Mucosa of descending colon (tissue), 3 donors: ENCODE data around the gene UBAC1. TPM values are rescaled to one million over a fixed set of nuclear protein-coding genes. Genes with fewer than 3 reads are reported as not detected.
"Not testable (repeated sequence)": the region's sequence is repeated elsewhere in the genome, so short reads cannot be mapped to it uniquely, and the experiment has no call there.

ENCODE experiments used
- ATAC-seq: fragments of 200-7000 bp; cut with Tn5 transposase; one replicate; pipeline ENCODE4 v1.9.1; 2020; ENCODE audit warnings: mild to moderate bottlenecking, moderate library complexity
- DNase-seq, 3 donors: peaks; one replicate each; pipeline ENCODE4 v3.0.0-alpha.2; 2020
- H3K36me3 ChIP-seq: fragments of 200-600 bp; one replicate; pipeline ENCODE4 v1.8.0; 2021; ENCODE audit warnings: low read depth, mild to moderate bottlenecking
- H3K4me1 ChIP-seq: fragments of 200-600 bp; one replicate; pipeline ENCODE4 v1.8.0; 2021; ENCODE audit warnings: low read depth, mild to moderate bottlenecking
- H3K4me3 ChIP-seq: fragments of 200-600 bp; one replicate; pipeline ENCODE4 v1.8.0; 2021; ENCODE audit warnings: mild to moderate bottlenecking
- H3K9me3 ChIP-seq: fragments of 200-600 bp; one replicate; pipeline ENCODE4 v1.8.0; 2021; ENCODE audit warnings: mild to moderate bottlenecking
- CTCF ChIP-seq: fragments of 200-600 bp; IDR thresholded peaks from one replicate; pipeline ENCODE4 v1.8.0; 2022; ENCODE audit warnings: antibody characterized with exemption, mild to moderate bottlenecking
- intact Hi-C, 2 donors: fragments of 100-400 bp; cut with DNase I in 1 of 2; cut with micrococcal nuclease in 1 of 2; formaldehyde crosslinking; loops; one replicate each; pipeline versions ENCODE4 v1.11.0 to v1.11.1; 2022; cut with DNase I, micrococcal nuclease
- total RNA-seq, 3 donors: library from RNA; stranded (reverse); fragmentation: NEBNext Ultra II Directional in 2 of 3; extraction: Animal tissue kit (Norgen Biotek cat#: 25700) in 2 of 3; gene quantifications; one replicate each; pipeline versions ENCODE4 v1.2.1 to v1.2.4, GENCODE V29; 2021 to 2023
- donor health status: DM: no; HTN: no; CAD: no; lungs with moderate emphysema.
- donor health status: DM: no; HTN: no; CAD: no.
- donor health status: DM: no; HTN: yes; CAD: no.

Gene UBAC1
- total RNA-seq, 3 donors from 2014 or later = 55.5 to 70.4 (median 64.0) TPM

DNA sequence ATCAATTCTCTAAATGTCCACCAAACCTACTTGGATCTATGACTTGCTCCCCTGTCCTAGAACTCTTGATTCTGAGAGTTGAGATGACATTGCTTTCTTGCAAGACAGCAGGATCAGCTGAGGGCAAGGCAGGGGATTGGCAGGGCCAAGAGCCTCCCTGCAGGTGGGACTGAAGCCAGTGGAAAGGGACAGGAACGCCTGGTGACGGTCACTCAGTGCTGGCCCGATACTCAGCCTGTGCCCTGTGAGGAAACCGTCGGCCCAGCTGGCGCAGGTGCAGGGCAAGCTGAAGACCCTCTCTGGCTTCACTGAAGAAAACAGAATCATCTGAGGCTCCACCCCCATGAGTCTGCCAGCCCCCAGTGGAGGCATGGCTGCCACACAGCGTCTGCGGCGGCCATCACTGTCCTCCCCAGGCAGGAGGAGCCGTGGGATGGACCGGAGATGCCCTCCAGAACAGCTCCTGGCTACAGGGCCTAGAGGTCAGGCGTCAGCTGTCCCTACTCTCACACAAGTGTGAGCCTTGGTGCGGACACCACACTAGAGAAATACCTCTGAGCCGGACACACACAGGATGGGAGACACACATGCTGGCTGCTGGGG lies 14.7 kb downstream of the UBAC1 start:
- Histone ChIP-seq H3K4me1 (no peaks in the 10 kb centered on the region), H3K4me3 (no peak overlapping the region), H3K9me3 (no peaks in the 10 kb centered on the region), H3K36me3 (peaks cover 27% of the 10 kb centered on the region)
- intact Hi-C loops = no loop called here
- ATAC-seq (no peak), DNase-seq (no peak)
- no peak for TF ChIP-seq CTCF

- peaks cover 27% of the 10 kb centered on the region for H3K36me3 ChIP-seq
- DNase-seq (no peak), ATAC-seq (no peak)
- H3K9me3 ChIP-seq = no peaks in the 10 kb centered on the region
- H3K4me3 ChIP-seq = no peak overlapping the region
- TF ChIP-seq CTCF = no peak
- intact Hi-C loops = no loop called here
- H3K4me1 ChIP-seq = no peaks in the 10 kb centered on the region
These were observed 15.2 kb downstream of the UBAC1 start for GRCh38 chr9:135945969-135946368.

DNA sequence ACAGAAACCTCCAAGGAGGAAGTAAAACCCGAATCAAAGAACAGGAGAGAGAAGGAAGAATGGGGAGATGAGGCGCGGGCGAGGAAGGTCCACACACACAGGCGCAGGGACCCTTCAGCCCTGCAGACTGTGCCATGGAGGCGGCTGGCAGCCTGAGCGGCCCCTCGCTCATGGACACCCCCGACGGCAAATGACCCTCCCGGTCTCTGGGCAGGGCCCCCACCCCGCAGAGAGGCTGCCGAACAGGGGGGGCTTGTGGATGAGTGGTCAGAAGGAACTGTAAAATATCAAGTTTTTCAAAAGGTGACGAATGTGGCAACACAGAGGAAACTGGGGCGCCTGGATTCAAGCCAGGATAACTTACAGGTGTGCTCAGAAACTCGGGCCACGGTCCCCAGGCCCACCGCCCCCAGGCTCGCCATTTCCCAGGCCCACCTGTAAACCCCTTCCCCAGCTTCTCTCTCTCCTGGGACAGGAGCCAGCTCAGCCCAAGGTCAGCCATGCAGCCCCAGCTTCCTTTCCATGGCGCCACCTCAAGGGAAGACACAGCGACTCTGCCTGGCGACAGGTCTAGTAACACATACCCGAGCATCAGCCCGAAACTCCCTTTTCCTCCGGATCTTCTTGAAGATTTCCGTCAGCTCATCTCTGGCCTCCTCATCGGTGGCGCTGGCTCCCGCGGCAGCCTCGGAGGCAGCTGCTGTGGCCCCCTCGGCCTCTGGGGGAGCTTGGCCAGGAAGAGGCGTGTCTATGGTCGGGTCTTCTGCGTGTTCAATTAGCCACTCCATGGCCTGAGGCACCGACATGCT lies 16.5 kb downstream of the UBAC1 start:
- ATAC-seq = no peak
- H3K9me3 ChIP-seq = no peaks in the 10 kb centered on the region
- intact Hi-C loops = no loop called here
- H3K4me1 ChIP-seq = no peaks in the 10 kb centered on the region
- no peak for DNase-seq
- no peak overlapping the region for H3K4me3 ChIP-seq
- H3K36me3 ChIP-seq = peaks cover 21% of the 10 kb centered on the region
- no peak for TF ChIP-seq CTCF

- intact Hi-C loops, ATAC-seq, DNase-seq, H3K9me3 ChIP-seq, H3K4me3 ChIP-seq, H3K4me1 ChIP-seq: not testable (repeated sequence)
- H3K36me3 ChIP-seq = peaks cover 18% of the 10 kb centered on the region
These were observed 17.6 kb downstream of the UBAC1 start for GRCh38 chr9:135943604-135944003.

- intact Hi-C loops = no loop called here
- peaks cover 18% of the 10 kb centered on the region for H3K36me3 ChIP-seq
- no peak for ATAC-seq
These were observed 19.7 kb downstream of the UBAC1 start for GRCh38 chr9:135941288-135941995.

More at GRCh38 chr9:135941288-135941995, 19.7 kb downstream of the UBAC1 start:
- no peaks in the 10 kb centered on the region for H3K9me3 ChIP-seq
- DNase-seq = no peak
- H3K4me1 ChIP-seq = no peaks in the 10 kb centered on the region
- no peak overlapping the region for H3K4me3 ChIP-seq
- TF ChIP-seq CTCF = no peak
